ENCODE measurements around the gene GPX4. TPM values are rescaled to one million over a fixed set of nuclear protein-coding genes. Genes with fewer than 3 reads are reported as not detected.
"Not testable (repeated sequence)": the region's sequence is repeated elsewhere in the genome, so short reads cannot be mapped to it uniquely, and the experiment has no call there.

The GPX4 gene
- total RNA-seq, 1 donor from 2014 or later, result 150 TPM

GRCh38 chr19:1112268-1113029 lies 8.7 kb downstream of the GPX4 start:
- DNase-seq (ENCODE audit: low spot score in 2 of 2) (no peak), FAIRE-seq (no peak)

- FAIRE-seq, result no peak
Measured at GRCh38 chr19:1113030-1113985, 9.5 kb downstream of the GPX4 start.

GRCh38 chr19:1113986-1114483 lies 10.2 kb downstream of the GPX4 start:
- DNase-seq (ENCODE audit: low spot score in 2 of 2) (no peak), FAIRE-seq (no peak)

More at GRCh38 chr19:1113030-1113985, 9.5 kb downstream of the GPX4 start:
- DNase-seq (ENCODE audit: low spot score in 2 of 2), result peak; percentile 99 to 100

- not testable (repeated sequence) for FAIRE-seq; DNase-seq (ENCODE audit: low spot score in 2 of 2)
Measured at GRCh38 chr19:1114728-1115127, 10.9 kb downstream of the GPX4 start.

- DNase-seq (ENCODE audit: low spot score in 2 of 2) (no peak), FAIRE-seq (no peak)
Measured at GRCh38 chr19:1115646-1116420, 12.0 kb downstream of the GPX4 start.

- no peak for FAIRE-seq
- no peak for DNase-seq (ENCODE audit: low spot score in 2 of 2)
Measured at GRCh38 chr19:1116726-1117581, 13.2 kb downstream of the GPX4 start.

GRCh38 chr19:1117654-1118053 lies 13.9 kb downstream of the GPX4 start:
- no peak for DNase-seq (ENCODE audit: low spot score in 2 of 2)
- no peak for FAIRE-seq

GRCh38 chr19:1118999-1119398 lies 15.2 kb downstream of the GPX4 start:
- FAIRE-seq, result no peak
- DNase-seq (ENCODE audit: low spot score in 2 of 2), result no peak

- FAIRE-seq, result no peak
- no peak for DNase-seq (ENCODE audit: low spot score in 2 of 2)
Measured at GRCh38 chr19:1119475-1120217, 15.9 kb downstream of the GPX4 start.

GRCh38 chr19:1121395-1121794 lies 17.6 kb downstream of the GPX4 start:
- FAIRE-seq (no peak), DNase-seq (ENCODE audit: low spot score in 2 of 2) (no peak)

GRCh38 chr19:1122021-1122971 lies 18.5 kb downstream of the GPX4 start:
- DNase-seq (ENCODE audit: low spot score in 2 of 2) (no peak), FAIRE-seq (no peak)

GRCh38 chr19:1122972-1123363 lies 19.2 kb downstream of the GPX4 start:
- no peak for FAIRE-seq
- peak in 1 of 2 donors; percentile 72 for DNase-seq (ENCODE audit: low spot score in 2 of 2)

- no peak for DNase-seq (ENCODE audit: low spot score in 2 of 2)
- no peak for FAIRE-seq
Measured at GRCh38 chr19:1123381-1123780, 19.6 kb downstream of the GPX4 start.

- DNase-seq (ENCODE audit: low spot score in 2 of 2), result no peak
- no peak for FAIRE-seq
Measured at GRCh38 chr19:1123885-1124677, 20.3 kb downstream of the GPX4 start.

GRCh38 chr19:1125601-1126467 lies 22.0 kb downstream of the GPX4 start:
- no peak for FAIRE-seq
- no peak for DNase-seq (ENCODE audit: low spot score in 2 of 2)

Data from frontal cortex (tissue), 4 donors.